ENCODE data around the gene CNN2. TPM values are rescaled to one million over a fixed set of nuclear protein-coding genes. Genes with fewer than 3 reads are reported as not detected.

CNN2 gene
- total RNA-seq, 1 donor from 2014 or later: 117 TPM

- Mint-ChIP-seq H3K27ac (ENCODE audit: unreplicated experiment) (no peak overlapping the region), H3K27me3 (ENCODE audit: unreplicated experiment) (peaks cover under 1% of the 10 kb centered on the region), H3K36me3 (ENCODE audit: unreplicated experiment) (no peaks in the 10 kb centered on the region), H3K9me3 (ENCODE audit: unreplicated experiment) (no peaks in the 10 kb centered on the region), H3K4me3 (ENCODE audit: unreplicated experiment) (no peak overlapping the region), H3K4me1 (ENCODE audit: low read depth, unreplicated experiment) (peaks cover 7% of the 10 kb centered on the region)
- DNase-seq: no peak
- TF ChIP-seq, protein P1, sequence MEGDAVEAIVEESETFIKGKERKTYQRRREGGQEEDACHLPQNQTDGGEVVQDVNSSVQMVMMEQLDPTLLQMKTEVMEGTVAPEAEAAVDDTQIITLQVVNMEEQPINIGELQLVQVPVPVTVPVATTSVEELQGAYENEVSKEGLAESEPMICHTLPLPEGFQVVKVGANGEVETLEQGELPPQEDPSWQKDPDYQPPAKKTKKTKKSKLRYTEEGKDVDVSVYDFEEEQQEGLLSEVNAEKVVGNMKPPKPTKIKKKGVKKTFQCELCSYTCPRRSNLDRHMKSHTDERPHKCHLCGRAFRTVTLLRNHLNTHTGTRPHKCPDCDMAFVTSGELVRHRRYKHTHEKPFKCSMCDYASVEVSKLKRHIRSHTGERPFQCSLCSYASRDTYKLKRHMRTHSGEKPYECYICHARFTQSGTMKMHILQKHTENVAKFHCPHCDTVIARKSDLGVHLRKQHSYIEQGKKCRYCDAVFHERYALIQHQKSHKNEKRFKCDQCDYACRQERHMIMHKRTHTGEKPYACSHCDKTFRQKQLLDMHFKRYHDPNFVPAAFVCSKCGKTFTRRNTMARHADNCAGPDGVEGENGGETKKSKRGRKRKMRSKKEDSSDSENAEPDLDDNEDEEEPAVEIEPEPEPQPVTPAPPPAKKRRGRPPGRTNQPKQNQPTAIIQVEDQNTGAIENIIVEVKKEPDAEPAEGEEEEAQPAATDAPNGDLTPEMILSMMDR (IDR thresholded peaks at IDR 0.05; ENCODE audit: partially characterized antibody, unreplicated experiment): no peak
Measured at GRCh38 chr19:1015061-1015781, 11.2 kb upstream of the CNN2 start.

- H3K4me3 Mint-ChIP-seq (ENCODE audit: unreplicated experiment): peak overlapping the region; percentile 46
- DNase-seq: no peak
- H3K4me1 Mint-ChIP-seq (ENCODE audit: low read depth, unreplicated experiment): peaks cover 7% of the 10 kb centered on the region
- H3K27me3 Mint-ChIP-seq (ENCODE audit: unreplicated experiment): peaks cover 5% of the 10 kb centered on the region
- no peaks in the 10 kb centered on the region for H3K9me3 Mint-ChIP-seq (ENCODE audit: unreplicated experiment)
- TF ChIP-seq, protein P1 (IDR thresholded peaks at IDR 0.05; ENCODE audit: partially characterized antibody, unreplicated experiment): no peak
- no peak overlapping the region for H3K27ac Mint-ChIP-seq (ENCODE audit: unreplicated experiment)
- H3K36me3 Mint-ChIP-seq (ENCODE audit: unreplicated experiment): no peaks in the 10 kb centered on the region
Measured at GRCh38 chr19:1015782-1016646, 10.4 kb upstream of the CNN2 start.

DNA sequence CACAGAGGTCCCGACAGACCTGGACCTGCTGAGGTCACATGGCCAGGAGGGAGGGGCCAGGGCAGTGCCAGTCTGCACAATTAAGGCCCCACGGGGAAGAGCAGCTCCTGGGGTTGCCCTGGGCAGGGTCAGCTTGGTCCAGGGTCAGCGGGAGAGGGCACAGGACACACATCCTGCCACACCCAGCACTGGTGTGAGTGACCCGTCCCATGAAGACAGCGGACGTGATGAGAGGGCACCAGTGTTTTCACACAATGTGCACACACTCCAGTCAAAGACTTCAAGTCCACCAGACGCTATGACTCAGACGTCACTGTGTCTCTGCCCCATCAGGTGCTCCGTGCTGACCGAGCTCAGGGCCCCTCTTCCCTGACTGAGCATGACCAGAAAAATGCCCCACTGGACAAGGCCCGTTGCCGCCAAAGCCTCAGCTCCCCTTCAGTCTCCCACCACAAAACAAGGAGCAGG, 9.7 kb upstream of the CNN2 start:
- peaks cover 7% of the 10 kb centered on the region for H3K4me1 Mint-ChIP-seq (ENCODE audit: low read depth, unreplicated experiment)
- peak overlapping the region; percentile 22 for H3K27ac Mint-ChIP-seq (ENCODE audit: unreplicated experiment)
- H3K36me3 Mint-ChIP-seq (ENCODE audit: unreplicated experiment): no peaks in the 10 kb centered on the region
- no peak for DNase-seq
- H3K27me3 Mint-ChIP-seq (ENCODE audit: unreplicated experiment): peaks cover 11% of the 10 kb centered on the region
- H3K9me3 Mint-ChIP-seq (ENCODE audit: unreplicated experiment): peaks cover 6% of the 10 kb centered on the region
- peak overlapping the region; percentile 46 for H3K4me3 Mint-ChIP-seq (ENCODE audit: unreplicated experiment)
- TF ChIP-seq, protein P1 (IDR thresholded peaks at IDR 0.05; ENCODE audit: partially characterized antibody, unreplicated experiment): no peak

- DNase-seq: no peak
- peaks cover 13% of the 10 kb centered on the region for H3K27me3 Mint-ChIP-seq (ENCODE audit: unreplicated experiment)
- H3K4me3 Mint-ChIP-seq (ENCODE audit: unreplicated experiment): peak overlapping the region; percentile 46
- TF ChIP-seq, protein P1 (IDR thresholded peaks at IDR 0.05; ENCODE audit: partially characterized antibody, unreplicated experiment): no peak
- peaks cover 7% of the 10 kb centered on the region for H3K4me1 Mint-ChIP-seq (ENCODE audit: low read depth, unreplicated experiment)
- peaks cover 7% of the 10 kb centered on the region for H3K9me3 Mint-ChIP-seq (ENCODE audit: unreplicated experiment)
- no peaks in the 10 kb centered on the region for H3K36me3 Mint-ChIP-seq (ENCODE audit: unreplicated experiment)
- H3K27ac Mint-ChIP-seq (ENCODE audit: unreplicated experiment): peak overlapping the region; percentile 22
Measured at GRCh38 chr19:1017115-1017905, 9.1 kb upstream of the CNN2 start.
